Fibroblast of mammary gland (primary cell): ENCODE measurements around the gene SLC38A8.

Experiments
- DNase-seq: peaks from one replicate; pipeline ENCODE4 v3.0.0-alpha.2; 2010; ENCODE audit warnings: low read depth
- H3K4me3 ChIP-seq: 2 replicates; pipeline ENCODE4 v1.5.1; 2011; ENCODE audit warnings: low read depth, mild to moderate bottlenecking, low read length, moderate library complexity; ENCODE audit not compliant: control insufficient read depth
- TF ChIP-seq, protein P1 (sequence below): conservative IDR thresholded peaks from 2 replicates; pipeline ENCODE4 v1.5.1; 2011; ENCODE audit warnings: low read depth, low read length, inconsistent platforms; ENCODE audit not compliant: control insufficient read depth, insufficient read depth

The SLC38A8 gene

GRCh38 chr16:84063980-84064379, 21.4 kb upstream of the SLC38A8 start:
- TF ChIP-seq, protein P1, sequence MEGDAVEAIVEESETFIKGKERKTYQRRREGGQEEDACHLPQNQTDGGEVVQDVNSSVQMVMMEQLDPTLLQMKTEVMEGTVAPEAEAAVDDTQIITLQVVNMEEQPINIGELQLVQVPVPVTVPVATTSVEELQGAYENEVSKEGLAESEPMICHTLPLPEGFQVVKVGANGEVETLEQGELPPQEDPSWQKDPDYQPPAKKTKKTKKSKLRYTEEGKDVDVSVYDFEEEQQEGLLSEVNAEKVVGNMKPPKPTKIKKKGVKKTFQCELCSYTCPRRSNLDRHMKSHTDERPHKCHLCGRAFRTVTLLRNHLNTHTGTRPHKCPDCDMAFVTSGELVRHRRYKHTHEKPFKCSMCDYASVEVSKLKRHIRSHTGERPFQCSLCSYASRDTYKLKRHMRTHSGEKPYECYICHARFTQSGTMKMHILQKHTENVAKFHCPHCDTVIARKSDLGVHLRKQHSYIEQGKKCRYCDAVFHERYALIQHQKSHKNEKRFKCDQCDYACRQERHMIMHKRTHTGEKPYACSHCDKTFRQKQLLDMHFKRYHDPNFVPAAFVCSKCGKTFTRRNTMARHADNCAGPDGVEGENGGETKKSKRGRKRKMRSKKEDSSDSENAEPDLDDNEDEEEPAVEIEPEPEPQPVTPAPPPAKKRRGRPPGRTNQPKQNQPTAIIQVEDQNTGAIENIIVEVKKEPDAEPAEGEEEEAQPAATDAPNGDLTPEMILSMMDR: no peak
- no peak for DNase-seq
- no peak overlapping the region for H3K4me3 ChIP-seq

GRCh38 chr16:84062734-84063640, 20.4 kb upstream of the SLC38A8 start:
- TF ChIP-seq, protein P1: peak; percentile 84
- DNase-seq: peak; percentile 76
- no peak overlapping the region for H3K4me3 ChIP-seq

- no peak overlapping the region for H3K4me3 ChIP-seq
- no peak for DNase-seq
- TF ChIP-seq, protein P1: no peak
Observed at GRCh38 chr16:84061236-84061819, 18.7 kb upstream of the SLC38A8 start.

DNA sequence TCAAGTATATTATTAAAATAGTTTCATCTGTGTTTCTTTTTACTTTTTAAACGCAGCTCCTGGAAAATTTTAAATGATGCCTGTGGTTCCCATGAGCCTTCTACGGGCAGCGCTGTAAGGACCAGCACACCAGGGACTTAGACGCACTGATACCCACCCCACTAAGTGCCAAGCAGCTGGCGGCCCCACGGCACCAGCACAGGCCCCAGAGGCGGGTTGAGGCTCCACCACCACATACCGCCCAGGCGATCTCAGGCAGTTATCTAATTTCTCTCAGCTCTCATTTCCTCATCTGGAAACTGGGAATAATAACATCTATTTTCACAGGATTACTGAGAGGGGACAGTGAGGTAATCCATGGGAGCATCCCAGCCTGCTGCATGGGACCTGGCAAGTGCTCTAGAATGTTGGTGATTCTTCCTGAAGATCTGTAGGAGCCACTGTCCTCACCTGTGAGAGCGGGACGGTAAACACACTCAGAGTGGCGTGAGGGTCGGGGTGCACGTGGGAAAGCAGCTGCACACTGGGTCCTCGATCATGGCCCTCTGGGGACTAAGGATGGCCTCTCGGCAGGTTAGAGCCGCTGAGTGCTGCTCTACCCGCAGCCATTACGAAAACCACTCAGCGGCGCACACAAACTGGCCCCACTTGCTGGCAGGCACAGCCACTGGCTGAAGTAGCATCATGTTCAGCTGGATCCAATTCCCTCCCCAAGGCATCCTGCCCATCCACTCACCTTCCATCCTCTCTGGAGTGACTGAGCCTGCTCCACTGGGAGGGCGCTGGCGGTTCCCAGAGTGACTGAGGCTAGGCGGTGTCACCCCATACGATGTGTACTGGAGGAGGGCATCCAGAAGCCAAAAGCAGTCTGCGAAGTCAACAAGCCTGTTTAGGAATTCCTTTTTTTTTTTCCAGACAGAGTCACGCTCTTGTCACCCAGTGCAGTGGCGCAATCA, 17.6 kb upstream of the SLC38A8 start:
- no peak for DNase-seq
- TF ChIP-seq, protein P1: no peak
- H3K4me3 ChIP-seq: no peak overlapping the region

DNA sequence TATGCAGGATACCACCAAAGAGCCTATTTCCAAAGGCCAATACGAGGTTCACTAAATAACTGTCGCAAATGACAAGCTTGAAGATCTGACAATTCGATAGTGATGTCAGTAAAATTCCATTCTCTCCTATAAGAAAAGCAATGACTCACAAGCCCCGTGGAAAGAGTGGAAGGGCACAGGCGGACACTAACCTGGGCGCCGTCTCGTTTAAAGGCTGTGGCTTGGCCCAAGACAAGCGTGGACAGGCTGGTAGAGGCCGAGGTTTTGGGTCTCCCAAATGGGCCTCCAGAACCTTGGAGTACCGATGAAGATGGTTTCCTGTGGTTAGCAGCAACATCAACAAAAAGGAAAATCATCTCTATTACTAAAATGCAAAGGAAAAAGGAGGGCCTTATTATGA, 16.5 kb upstream of the SLC38A8 start:
- no peak for DNase-seq
- no peak overlapping the region for H3K4me3 ChIP-seq
- TF ChIP-seq, protein P1: no peak

GRCh38 chr16:84058664-84059063, 16.1 kb upstream of the SLC38A8 start:
- no peak overlapping the region for H3K4me3 ChIP-seq
- TF ChIP-seq, protein P1: no peak

More at GRCh38 chr16:84058664-84059063, 16.1 kb upstream of the SLC38A8 start:
- DNase-seq: no peak
